GM19240 (cell line): Measurements from ENCODE around the gene PAX1.
A peak's percentile ranks its signal among the peaks of the same experiment; 100 is the strongest.

ENCODE experiments used
- DNase-seq: peaks from one replicate; pipeline ENCODE4 v3.0.0; 2011; ENCODE audit warnings: low spot score; ENCODE audit not compliant: insufficient read length

PAX1 gene

DNA sequence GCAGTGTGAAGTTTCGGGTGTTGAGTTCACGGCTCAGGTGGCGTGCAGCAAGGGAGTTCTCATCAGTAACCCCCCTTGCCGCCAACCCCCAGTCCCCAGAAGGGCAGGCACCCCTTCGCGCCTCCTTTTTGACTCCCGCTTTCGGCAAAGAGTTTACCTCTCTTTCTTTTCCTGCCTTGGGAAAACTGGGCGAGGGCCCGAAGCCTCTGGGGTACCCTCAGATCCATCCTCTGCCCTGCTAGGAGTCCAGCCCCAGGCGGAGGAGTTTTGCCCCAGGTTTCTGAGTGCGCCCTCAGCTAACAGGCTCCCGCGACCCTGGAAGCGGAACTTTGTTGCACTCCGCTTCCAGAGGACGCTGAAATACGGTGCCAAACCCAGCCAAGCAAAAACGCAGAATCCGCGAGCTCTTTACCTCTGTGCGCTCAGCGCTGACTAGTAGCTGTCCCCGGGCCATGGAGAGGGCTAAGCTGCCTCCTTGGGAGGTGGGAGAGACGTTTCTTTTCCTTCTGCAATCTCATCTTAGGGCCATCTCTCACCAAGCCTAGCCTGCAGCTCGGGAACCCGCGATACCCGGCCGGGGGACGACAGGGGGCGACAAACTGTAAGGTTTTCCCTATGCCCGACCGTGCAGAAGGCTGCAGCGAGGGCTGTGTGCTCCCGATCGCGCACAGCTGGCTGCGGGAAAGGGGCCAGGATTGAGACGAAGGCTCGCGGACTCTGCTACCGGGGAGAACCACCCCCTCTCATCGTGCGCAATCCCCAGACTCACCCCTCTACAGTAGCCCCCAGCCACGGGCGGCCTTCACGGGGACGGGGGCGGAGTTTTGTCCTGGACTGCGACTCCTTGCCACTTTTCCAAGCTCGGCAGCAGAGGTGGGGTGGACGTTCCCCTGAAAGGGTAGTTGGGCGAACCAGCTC, 2.7 kb upstream of the PAX1 start:
- no peak for DNase-seq

DNA sequence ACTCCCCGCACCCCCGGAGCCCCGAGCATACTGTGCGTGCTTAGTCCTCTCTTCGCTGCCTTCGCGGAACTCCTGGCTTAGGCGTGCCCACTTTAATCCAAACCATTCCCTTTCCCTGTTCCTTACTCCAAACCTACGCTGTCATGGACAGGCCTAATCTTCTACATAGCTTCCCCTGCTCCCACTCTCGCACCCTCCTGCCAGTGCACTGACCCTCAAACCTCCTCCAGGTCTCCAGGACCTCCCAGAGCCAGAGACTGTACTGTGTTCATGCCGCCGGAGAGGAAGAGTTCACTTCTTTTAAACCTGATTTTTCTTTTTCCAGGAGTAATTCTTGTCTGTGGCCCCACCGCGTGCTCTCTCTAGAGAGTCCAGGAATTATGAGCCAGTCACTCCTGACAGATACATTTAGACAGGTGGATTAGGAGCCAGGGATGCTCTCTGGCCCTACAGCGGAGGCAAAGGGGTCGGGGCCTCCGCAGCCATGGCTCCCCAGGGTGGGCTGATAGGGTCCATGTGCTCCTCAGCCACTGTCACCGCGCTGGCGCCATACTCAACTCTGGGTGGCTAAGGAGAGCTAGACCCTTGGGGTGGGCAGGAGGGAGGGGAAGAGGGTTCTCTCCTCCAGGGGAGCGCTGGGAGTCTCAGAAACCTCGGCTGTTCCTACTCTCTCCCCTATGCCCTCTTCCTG, 1.6 kb upstream of the PAX1 start:
- DNase-seq = no peak

DNA sequence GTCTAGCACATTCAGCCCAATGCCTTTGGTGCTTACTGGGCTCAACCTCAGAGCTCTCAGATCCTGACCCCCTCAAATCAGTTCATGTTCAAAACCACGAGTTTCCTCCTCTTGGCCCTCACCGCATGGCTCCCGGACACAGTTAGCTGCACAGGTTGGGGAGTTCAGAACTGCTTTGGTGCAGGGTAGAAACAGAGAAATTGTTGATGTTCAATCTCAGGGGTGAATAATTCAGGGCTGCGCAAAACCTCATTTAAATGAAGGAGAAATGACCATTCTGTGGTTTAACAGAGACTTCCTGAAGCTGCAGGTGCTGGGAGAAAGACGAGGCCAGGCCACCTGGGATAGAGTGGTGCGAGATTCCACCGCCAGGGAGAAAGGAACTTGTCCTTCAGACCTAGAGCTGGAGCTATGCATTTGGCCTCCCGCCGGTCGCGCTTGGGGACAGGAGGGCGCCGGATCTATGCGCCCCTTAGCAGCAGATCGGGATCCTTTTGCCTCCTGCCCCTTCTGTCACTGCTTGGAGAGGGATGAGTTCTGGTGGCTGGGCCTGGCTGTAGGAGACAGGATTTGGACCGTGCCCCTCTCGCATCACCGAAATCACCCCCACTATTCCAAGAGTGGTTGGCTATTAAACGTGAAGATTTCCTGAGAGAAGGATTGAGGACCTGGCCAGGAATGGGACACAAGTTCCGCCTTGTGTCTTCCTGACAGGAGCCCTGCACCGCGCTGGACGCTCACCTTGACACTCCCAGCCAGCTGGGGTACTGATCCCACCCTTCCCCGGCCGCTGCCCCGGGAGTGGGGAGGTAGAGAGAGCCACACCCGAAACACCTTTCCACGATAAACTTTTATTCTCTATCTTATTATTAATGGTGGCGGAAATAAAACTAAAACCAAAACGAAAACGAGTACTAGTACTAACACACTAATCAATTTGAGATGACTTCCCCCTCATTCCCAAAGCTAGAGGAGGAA, 767 bp upstream of the PAX1 start:
- DNase-seq = no peak

DNA sequence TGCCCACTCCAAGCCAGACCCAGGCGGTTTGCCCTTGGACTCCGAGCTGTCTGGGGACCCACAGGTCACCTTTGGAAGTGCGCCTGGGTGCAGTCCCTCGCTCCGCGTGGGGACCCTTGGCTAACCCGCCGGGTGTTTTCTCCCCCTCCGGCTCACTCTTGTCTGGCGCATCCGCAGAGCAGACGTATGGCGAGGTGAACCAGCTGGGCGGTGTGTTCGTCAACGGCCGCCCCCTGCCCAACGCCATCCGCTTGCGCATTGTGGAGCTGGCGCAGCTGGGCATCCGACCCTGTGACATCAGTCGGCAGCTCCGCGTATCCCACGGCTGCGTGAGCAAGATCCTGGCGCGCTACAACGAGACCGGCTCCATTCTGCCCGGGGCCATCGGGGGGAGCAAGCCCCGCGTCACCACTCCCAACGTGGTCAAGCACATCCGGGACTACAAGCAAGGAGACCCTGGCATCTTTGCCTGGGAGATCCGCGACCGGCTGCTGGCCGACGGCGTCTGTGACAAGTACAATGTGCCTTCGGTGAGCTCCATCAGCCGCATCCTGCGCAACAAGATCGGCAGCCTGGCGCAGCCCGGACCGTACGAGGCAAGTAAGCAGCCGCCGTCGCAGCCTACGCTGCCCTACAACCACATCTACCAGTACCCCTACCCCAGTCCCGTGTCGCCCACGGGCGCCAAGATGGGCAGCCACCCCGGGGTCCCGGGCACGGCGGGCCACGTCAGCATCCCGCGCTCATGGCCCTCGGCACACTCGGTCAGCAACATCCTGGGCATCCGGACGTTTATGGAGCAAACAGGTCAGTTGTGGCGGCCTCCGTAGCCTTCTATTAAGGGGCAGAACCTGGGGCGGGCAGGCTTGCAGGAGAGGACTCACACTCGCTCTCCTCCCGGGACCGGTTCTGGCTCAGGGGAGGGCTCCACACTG, 1.1 kb downstream of the PAX1 start:
- DNase-seq = no peak

DNA sequence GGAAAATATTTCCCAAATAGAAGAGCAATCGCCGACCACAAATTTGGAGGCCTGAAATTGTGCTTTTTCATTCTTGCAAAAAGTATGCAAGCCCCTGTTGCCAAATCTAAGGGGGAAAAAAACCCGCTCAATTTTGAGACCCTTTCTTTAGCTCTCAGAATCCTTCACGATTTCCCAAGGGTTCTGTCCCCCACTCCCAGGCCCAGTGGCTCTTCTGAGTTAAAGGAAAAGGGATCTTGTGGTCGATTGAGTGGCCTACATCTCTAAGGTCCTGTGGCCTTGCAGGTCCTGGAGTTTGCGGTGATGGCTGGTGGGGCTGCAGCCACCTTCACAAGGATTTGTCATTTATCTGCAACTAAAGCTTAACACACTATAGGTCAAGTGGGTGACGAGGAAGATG, 1.8 kb downstream of the PAX1 start:
- no peak for DNase-seq

DNA sequence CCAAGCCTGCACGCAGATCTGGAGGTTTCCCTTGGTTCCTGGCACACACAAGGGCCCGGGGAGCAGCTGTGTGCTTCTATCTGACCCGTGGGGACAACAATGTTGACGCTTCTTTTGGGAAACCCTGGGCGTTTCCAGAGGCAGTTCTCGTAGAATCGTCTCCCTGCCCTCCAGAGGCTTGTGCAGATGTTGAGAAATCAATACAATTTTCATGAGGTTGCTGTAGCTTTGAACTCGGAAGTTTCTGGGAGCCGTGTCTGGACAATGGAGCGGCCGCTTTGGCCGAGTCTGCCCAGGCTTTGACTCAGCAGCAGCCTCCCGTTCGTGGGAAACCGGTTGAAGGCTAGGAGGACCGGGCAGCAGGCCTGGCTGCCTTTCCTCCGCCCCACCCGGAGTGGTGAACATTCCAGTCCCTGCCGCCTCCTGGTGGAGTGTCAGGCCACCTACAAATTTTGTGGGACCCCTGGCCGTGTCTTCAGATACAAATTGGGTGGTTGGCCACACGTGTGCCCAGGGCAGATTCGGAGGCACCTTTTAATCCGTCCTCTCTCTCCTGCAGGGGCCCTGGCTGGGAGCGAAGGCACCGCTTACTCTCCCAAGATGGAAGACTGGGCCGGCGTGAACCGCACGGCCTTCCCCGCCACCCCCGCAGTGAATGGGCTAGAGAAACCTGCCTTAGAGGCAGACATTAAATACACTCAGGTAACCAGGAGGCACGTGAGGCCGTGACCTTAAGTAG, 2.7 kb downstream of the PAX1 start:
- DNase-seq = no peak

DNA sequence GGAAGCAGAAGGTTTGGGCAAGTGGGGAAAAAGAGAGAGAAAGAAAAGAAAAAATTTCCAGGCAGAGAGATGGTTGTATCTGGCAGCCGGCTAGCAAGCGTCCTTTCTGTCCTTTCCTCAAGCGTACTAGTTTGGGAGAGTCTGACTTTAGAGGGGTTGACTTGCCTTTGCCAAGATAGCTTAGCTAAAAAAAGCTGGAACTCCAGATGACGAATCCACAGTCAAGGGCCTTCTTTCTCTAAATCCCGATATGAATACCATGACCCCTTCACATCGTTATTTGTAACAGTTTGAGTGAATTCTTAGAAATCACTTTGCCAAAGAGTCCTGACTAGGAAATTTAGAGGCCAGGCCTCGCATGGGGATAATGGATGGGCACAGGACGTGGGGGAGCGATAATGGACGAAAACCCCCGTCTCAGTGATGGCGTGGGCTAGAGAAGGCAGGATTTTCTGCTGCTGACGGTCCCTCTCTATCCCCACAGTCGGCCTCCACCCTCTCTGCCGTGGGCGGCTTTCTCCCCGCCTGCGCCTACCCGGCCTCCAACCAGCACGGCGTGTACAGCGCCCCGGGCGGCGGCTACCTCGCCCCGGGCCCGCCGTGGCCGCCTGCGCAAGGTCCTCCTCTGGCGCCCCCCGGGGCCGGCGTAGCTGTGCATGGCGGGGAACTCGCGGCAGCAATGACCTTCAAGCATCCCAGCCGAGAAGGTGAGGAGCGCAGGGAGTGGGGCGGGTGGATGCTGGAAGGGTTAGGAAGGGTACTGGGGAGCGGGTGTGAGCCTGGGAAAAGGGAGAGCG, 3.5 kb downstream of the PAX1 start:
- DNase-seq = no peak

DNA sequence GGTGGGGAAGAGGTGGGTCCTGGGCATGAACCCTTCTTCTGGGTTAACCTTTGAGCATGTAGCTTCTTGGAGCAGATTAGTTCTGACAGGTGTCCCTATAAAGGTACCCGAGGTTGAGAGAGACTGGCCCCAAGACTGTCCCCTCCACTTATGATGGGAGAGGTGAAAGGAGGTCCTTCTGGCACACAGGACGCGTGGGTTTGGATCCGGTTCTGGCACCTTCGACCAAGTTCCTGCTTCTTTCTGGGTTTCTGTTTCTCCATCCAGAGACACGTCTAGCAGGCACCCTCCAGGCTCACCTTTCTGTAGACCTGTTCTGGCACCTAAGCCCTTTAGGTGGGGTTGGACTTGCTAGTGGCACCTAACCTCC, 4.1 kb downstream of the PAX1 start:
- no peak for DNase-seq

DNA sequence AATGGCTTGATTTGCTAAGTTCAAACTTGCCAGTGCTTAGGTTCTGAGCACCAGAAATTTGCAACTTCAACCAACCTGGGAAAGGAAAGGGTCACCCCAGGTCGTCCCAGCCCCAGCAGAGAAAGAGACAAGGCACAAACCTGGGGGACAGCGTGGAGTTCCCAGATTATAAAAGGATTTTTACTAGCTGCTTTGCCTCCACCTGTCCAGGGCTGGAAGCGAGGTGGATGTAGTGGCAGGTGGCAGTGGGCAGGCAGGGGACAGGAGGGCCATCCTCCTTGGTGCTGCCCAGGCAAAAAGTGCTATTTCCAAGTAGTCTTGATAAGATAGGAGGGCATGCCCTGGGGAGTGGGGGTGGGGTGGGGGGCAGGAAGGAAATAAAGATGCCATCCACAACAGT, 4.9 kb downstream of the PAX1 start:
- no peak for DNase-seq

DNA sequence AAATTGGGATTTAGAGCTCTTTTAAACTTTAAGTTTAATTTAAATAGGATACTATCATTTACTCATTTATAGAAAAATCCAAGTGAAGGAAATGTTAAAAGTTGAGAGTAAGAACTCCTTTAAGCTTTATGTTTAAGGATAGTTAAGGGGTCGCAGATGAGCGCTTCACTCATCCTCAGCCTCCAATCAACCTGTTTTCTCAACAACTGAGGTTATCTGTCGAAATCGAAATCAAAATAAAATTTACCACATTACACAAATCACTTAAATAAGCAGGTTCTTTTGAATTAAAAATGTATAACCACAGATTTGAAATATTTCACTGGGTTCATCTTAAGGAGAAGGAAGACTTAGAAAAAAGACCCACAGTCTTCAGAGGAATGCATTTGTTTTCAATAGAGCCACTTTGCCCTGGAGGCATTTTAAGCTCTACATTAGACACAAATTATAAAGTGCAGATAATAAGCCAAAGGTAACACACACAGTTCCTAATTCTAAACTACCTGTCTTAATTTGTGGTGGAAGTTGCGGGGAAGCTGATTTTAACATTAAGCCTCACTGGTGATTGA, 5.5 kb downstream of the PAX1 start:
- no peak for DNase-seq

DNA sequence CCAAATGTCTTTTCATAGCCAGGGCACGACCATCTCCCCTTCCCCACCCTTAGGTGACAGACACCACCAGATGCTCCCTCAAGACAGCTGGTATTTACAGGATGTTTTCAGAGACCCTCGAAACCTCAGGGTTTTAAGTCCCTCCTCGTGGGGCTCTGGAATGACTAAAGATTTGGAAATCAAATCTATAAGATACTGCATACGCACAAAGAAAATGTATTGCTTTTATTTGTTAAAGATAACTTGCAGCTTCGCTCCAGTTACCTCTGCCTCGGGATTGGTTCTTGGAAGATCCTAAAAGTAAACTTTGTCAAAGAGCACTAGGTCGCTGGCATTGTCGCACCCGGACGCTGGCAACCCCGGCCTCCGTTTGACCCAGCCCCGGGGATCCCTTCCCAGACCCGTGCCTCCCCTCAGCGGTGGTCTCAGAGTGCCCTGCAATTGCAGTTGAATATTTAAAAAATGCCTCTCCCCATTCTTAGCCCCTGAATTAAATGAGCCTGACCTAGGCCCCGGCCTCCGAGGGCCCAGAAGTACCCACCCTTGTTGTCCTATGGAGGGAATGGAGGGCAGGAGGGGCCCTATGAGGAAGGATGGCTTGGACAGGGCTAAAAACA, 7.1 kb downstream of the PAX1 start:
- DNase-seq = no peak

DNA sequence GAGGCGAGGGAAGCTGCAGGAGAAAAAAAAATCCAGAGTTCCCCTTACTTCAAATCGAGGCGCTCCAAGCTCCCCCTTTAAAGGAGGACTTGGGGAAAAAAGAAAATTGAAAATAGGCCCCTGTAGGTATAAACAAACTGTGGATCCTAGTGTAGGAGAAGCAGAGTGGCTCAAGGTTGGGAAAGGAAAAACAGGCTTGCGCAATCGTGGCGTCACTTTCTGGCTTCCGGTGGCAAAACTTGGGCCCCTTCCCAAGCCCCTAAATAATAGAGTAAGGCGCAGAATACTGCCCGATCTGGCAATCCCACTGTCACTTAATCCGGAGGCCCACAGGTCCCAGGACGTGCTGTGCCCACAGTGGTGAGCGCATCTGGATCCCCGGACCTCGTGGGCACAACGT, 8.0 kb downstream of the PAX1 start:
- no peak for DNase-seq

DNA sequence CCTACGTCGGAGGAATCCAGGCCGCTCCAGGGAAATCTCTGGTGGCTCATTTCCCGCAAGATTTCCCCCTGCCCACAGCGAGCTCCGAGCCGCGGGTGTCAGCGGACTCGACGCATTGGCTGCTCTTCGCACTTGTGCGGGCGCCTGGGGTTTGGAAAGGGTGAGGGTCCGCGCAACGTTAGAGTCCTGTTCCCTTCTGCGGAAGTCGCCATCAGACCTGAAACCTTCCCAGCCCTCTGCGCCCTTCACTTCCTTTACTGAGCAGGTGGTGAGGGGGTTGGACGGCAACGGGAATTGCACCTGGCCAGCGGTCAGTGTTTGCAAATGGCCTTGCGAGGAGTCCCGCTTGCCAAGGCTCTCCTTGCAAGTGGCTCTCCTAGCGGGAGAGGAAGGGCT, 8.4 kb downstream of the PAX1 start:
- no peak for DNase-seq

DNA sequence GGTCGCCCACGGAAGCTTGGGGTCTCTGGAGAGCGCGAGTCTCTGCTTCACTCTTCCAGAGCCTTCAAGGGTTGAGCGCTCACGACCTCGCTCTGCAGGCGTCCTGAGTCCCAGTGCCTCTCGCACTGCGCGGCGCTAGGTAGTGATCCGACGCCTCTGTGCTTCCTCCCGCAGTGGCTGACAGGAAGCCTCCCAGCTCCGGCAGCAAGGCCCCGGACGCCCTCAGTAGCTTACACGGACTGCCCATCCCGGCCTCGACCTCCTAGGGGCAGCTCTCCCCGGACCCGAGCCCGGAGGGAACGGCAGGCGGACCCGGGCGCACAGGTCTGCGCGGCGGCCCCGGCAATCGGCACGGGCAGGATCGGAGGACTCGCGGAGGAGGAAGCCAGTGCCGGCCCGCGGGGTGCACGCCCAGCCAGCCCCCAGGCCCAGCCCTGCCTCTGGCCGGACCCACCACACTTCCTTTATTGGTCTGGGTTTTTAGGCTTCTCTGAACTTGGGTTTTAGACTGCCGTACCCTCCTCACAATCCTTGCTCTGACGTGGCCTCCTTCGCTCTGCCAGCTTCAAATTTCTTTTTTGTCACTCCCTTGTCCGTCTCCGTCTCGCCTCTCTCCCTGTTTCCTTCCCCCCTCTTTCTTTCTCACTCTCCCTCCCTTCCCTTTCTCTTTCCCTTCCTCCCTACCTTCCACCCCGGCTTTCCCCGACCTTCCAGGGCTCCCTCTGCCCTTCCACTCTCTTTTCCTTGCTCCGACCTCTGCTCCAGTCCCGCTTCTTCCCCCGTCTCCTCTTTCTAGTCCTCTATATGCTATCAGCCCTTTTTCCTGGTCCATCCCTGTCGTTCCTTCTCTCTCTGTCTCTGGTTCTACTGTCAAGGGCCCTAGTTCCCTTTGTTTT, 9.1 kb downstream of the PAX1 start:
- DNase-seq = no peak

DNA sequence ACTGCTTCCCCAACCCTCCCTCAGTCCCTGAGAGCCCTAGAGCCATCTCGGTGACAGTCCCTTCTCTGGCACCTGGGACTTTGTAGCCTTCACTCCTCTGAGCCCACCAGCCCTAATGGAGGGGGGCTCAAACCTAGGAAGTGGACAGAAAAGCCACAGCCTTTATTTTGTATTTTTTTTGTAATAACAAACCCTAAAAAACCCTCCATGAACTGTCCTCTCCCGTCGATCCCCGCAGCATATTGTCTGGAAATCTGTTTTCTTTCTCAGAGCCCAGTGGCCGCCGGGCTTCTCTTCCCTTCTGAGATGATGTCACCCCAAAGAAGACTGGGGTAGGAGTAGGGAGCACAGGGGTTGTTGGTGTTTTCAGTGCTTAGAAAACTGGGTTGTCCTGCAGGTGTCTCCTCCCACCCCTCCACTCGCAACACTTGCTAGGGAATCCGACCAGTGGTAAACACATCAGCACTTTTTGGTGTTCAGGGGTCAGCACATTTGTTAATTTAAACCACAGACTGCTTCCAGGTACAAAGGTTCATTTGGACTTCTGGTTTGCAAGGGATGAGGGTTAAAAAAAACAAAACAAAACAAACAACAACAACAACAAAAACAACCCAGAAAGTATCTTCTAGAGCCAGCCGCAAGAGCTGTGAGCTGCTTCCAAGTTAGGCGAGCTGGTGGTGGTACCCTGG, 9.9 kb downstream of the PAX1 start:
- no peak for DNase-seq

DNA sequence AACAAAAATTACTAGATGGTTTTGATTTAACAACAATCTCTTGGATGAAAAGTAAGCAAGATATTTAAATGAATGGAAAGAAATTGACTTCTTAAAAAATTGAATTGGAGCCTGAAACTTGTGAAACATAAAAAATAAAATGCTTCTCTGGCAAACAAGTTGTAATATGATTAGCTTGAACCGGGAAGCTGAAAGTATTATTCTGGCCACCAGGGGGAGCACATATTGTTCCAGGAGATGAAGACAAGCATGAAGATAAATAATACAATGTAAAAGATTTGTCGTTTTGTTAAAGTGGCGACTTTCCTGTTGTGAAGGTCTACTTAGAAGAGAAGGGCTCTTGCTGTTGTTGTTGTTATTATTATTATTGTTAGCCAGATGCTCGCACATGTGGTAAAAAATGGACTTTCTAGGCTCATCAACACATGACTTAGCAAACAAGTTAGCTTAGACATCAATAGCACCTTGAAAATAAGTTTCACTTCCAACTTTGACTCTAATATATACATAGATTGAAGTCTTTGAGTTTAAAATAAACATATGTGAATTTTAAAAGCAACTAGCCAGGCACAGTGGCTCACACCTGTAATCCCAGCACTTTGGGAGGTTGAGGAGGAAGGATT, 14.2 kb downstream of the PAX1 start:
- peak; percentile 27 for DNase-seq
